BJ (cell line): Measurements from ENCODE around the gene GALNT2. TPM values are rescaled to one million over a fixed set of nuclear protein-coding genes. Genes with fewer than 3 reads are reported as not detected.

Experiments
- CTCF ChIA-PET: fragments of 350-600 bp; formaldehyde crosslinking; extraction: SDS; loops from one replicate; lab custom pipeline; 2021; ENCODE audit warnings: antibody characterized with exemption, inconsistent platforms; lab: Yijun Ruan, JAX
- POLR2A ChIA-PET: fragments of 300-600 bp; sonication (Branson Sonifier 250); formaldehyde crosslinking; extraction: SDS; loops from one replicate; lab custom pipeline; 2021; ENCODE audit warnings: antibody characterized with exemption; lab: Charles Lee
- DNase-seq: peaks from one replicate; pipeline ENCODE4 v3.0.0-alpha.2; 2011; ENCODE audit warnings: low read depth
- H3K27me3 ChIP-seq: 2 replicates; pipeline ENCODE4 v1.6.0; 2011; ENCODE audit warnings: low read length; ENCODE audit not compliant: control insufficient read depth, insufficient read depth
- H3K36me3 ChIP-seq: 2 replicates; pipeline ENCODE4 v1.5.1; 2011; ENCODE audit warnings: low read length; ENCODE audit not compliant: control insufficient read depth, insufficient read depth
- H3K4me3 ChIP-seq: 2 replicates; pipeline ENCODE4 v1.5.1; 2011; ENCODE audit warnings: low read depth, mild to moderate bottlenecking, control low read depth, low read length
- CTCF ChIP-seq: IDR thresholded peaks from 2 replicates; pipeline ENCODE4 v1.5.1; 2011; ENCODE audit warnings: low read depth, mild to moderate bottlenecking, control low read depth, inconsistent platforms, low read length, moderate library complexity; ENCODE audit not compliant: insufficient read depth
- polyA plus RNA-seq: library from polyadenylated mRNA; depleted of rRNA; stranded (reverse); fragments of >200 nt; gene quantifications from 2 replicates; pipeline ENCODE4 v1.2.3, GENCODE V29; 2011

GALNT2 gene
- polyA plus RNA-seq, 1 experiment = 90.9 TPM

GRCh38 chr1:230248016-230248888 lies 181.2 kb downstream of the GALNT2 start:
- no peaks in the 10 kb centered on the region for H3K27me3 ChIP-seq
- POLR2A ChIA-PET = interaction anchor here (1.0 kb wide), 1 partner anchor 16 kb away, joined by 5 read pairs; no protein-coding TSS in a partner anchor
- CTCF ChIA-PET = no interaction called here
- H3K36me3 ChIP-seq = peaks cover 29% of the 10 kb centered on the region
- no peak for DNase-seq
- no peak for TF ChIP-seq CTCF
- no peak overlapping the region for H3K4me3 ChIP-seq

- no peak for TF ChIP-seq CTCF
- CTCF ChIA-PET = no interaction called here
- no peak for DNase-seq
- Histone ChIP-seq H3K4me3 (no peak overlapping the region), H3K27me3 (no peaks in the 10 kb centered on the region), H3K36me3 (peaks cover 25% of the 10 kb centered on the region)
- POLR2A ChIA-PET = no interaction called here
These were observed 181.8 kb downstream of the GALNT2 start for GRCh38 chr1:230248889-230249270.

GRCh38 chr1:230249695-230250480 lies 182.8 kb downstream of the GALNT2 start:
- ChIA-PET POLR2A (no interaction called here), CTCF (interaction anchor here (0.9 to 1.4 kb wide), 2 partner anchors 12 to 26 kb away, joined by 3 to 4 read pairs; no protein-coding TSS in a partner anchor)

GRCh38 chr1:230250666-230251065 lies 183.6 kb downstream of the GALNT2 start:
- TF ChIP-seq CTCF = no peak
- Histone ChIP-seq H3K4me3 (no peak overlapping the region), H3K27me3 (no peaks in the 10 kb centered on the region), H3K36me3 (peaks cover 34% of the 10 kb centered on the region)
- POLR2A ChIA-PET = no interaction called here
- no peak for DNase-seq
- CTCF ChIA-PET = interaction anchor here (0.9 to 1.4 kb wide), 2 partner anchors 11 to 26 kb away, joined by 3 to 4 read pairs; no protein-coding TSS in a partner anchor

More at GRCh38 chr1:230249695-230250480, 182.8 kb downstream of the GALNT2 start:
- no peak for TF ChIP-seq CTCF
- Histone ChIP-seq H3K4me3 (no peak overlapping the region), H3K27me3 (no peaks in the 10 kb centered on the region), H3K36me3 (peaks cover 27% of the 10 kb centered on the region)
- DNase-seq = no peak
